ENCODE measurements around the gene CREG1.

Gene CREG1

GRCh38 chr1:167493372-167493771, 60.2 kb downstream of the CREG1 start:
- TF ChIP-seq PATZ1 (CRISPR knock-in tag; IDR thresholded peaks at IDR 0.05; ENCODE audit: borderline replicate concordance) (no peak), ZC3H10 (CRISPR knock-in tag; IDR thresholded peaks at IDR 0.05) (no peak), ZNF8 (CRISPR knock-in tag; IDR thresholded peaks at IDR 0.05) (no peak), ZNF70 (CRISPR knock-in tag; IDR thresholded peaks at IDR 0.05) (no peak), ESRRG (CRISPR knock-in tag; IDR thresholded peaks at IDR 0.05) (no peak), POU6F1 (CRISPR knock-in tag; IDR thresholded peaks at IDR 0.05; ENCODE audit: borderline replicate concordance, low read depth) (no peak), ISL1 (CRISPR knock-in tag; IDR thresholded peaks at IDR 0.05) (no peak), ZNF565 (CRISPR knock-in tag; conservative IDR thresholded peaks at IDR 0.05; ENCODE audit: low read depth) (no peak), CSDC2 (CRISPR knock-in tag; IDR thresholded peaks at IDR 0.05) (no peak), CSRNP3 (CRISPR knock-in tag; IDR thresholded peaks at IDR 0.05) (no peak), TSHZ2 (CRISPR knock-in tag; IDR thresholded peaks at IDR 0.05) (no peak), OSR1 (CRISPR knock-in tag; IDR thresholded peaks at IDR 0.05) (no peak), CREB5 (CRISPR knock-in tag; IDR thresholded peaks at IDR 0.05; ENCODE audit: low read depth) (no peak), ARNTL (CRISPR knock-in tag; IDR thresholded peaks at IDR 0.05; ENCODE audit: borderline replicate concordance, low read depth) (no peak), BACH2 (CRISPR knock-in tag; IDR thresholded peaks at IDR 0.05; ENCODE audit: borderline replicate concordance) (no peak)
- ATAC-seq, result no peak

- no peak for ATAC-seq
- TF ChIP-seq ZNF565 (CRISPR knock-in tag; conservative IDR thresholded peaks at IDR 0.05; ENCODE audit: low read depth), result no peak
- no peak for TF ChIP-seq RARB (CRISPR knock-in tag; IDR thresholded peaks at IDR 0.05)
- TF ChIP-seq ARNTL (CRISPR knock-in tag; IDR thresholded peaks at IDR 0.05; ENCODE audit: borderline replicate concordance, low read depth), result no peak
- TF ChIP-seq ZFP30 (CRISPR knock-in tag; IDR thresholded peaks at IDR 0.05), result no peak
- no peak for TF ChIP-seq PPARA (CRISPR knock-in tag; IDR thresholded peaks at IDR 0.05; ENCODE audit: borderline replicate concordance)
- TF ChIP-seq TCF4 (CRISPR knock-in tag; IDR thresholded peaks at IDR 0.05; ENCODE audit: borderline replicate concordance), result no peak
- no peak for TF ChIP-seq GLIS3 (CRISPR knock-in tag; IDR thresholded peaks at IDR 0.05)
- TF ChIP-seq ZFP3 (CRISPR knock-in tag; IDR thresholded peaks at IDR 0.05), result no peak
- no peak for TF ChIP-seq POU6F1 (CRISPR knock-in tag; IDR thresholded peaks at IDR 0.05; ENCODE audit: borderline replicate concordance, low read depth)
- TF ChIP-seq CREB5 (CRISPR knock-in tag; IDR thresholded peaks at IDR 0.05; ENCODE audit: low read depth), result no peak
- TF ChIP-seq SNAI2 (CRISPR knock-in tag; IDR thresholded peaks at IDR 0.05), result no peak
- TF ChIP-seq CSDC2 (CRISPR knock-in tag; IDR thresholded peaks at IDR 0.05), result no peak
- no peak for TF ChIP-seq ZNF70 (CRISPR knock-in tag; IDR thresholded peaks at IDR 0.05)
- no peak for TF ChIP-seq CSRNP3 (CRISPR knock-in tag; IDR thresholded peaks at IDR 0.05)
- TF ChIP-seq TOX (CRISPR knock-in tag; IDR thresholded peaks at IDR 0.05; ENCODE audit: borderline replicate concordance), result no peak
- TF ChIP-seq ESRRG (CRISPR knock-in tag; IDR thresholded peaks at IDR 0.05), result no peak
These were observed 61.1 kb downstream of the CREG1 start for GRCh38 chr1:167492481-167492910.

All from SK-N-SH treated with all-trans-retinoic acid at 6 μM for 48 hours (cell line).